HEK293 (cell line): ENCODE results near the gene ALKBH7.

Experiments
- CTCF ChIA-PET: fragments of 350-600 bp; formaldehyde crosslinking; extraction: SDS; loops from one replicate; lab custom pipeline; 2021; ENCODE audit warnings: antibody characterized with exemption; lab: Yijun Ruan, JAX
- POLR2A ChIA-PET: fragments of 300-600 bp; formaldehyde crosslinking; extraction: SDS; loops from one replicate; lab custom pipeline; 2020; ENCODE audit warnings: antibody characterized with exemption, inconsistent platforms; lab: Yijun Ruan, JAX
- H3K27ac ChIP-seq: fragments of 200-500 bp; sonication (Bioruptor generic); 2 replicates; pipeline ENCODE4 v1.5.1; 2014; ENCODE audit warnings: low read depth, low read length, control low read depth, inconsistent platforms; ENCODE audit errors: extremely low read depth
- H3K36me3 ChIP-seq, 2 experiments: fragments of 200-500 bp in 1 of 2; sonication (Bioruptor generic) in 1 of 2; 1 replicate in 1 of 2; 2 replicates in 1 of 2; pipeline ENCODE4 v1.5.1; 2014 to 2017; ENCODE audit warnings: inconsistent platforms in 2 of 2, low read length in 2 of 2; ENCODE audit not compliant: control insufficient read depth in 2 of 2, insufficient read depth in 1 of 2
- H3K4me1 ChIP-seq: fragments of 200-500 bp; sonication (Bioruptor generic); 2 replicates; pipeline ENCODE4 v1.5.1; 2014; ENCODE audit warnings: mild to moderate bottlenecking, low read length, inconsistent platforms; ENCODE audit not compliant: control insufficient read depth, insufficient read depth
- H3K4me3 ChIP-seq: 2 replicates; pipeline ENCODE4 v1.5.1; 2011; ENCODE audit warnings: low read depth, mild to moderate bottlenecking, control low read depth, low read length, moderate library complexity
- H3K9me3 ChIP-seq: fragments of 200-500 bp; sonication (Bioruptor generic); 2 replicates; pipeline ENCODE4 v1.5.1; 2014; ENCODE audit warnings: low read depth, low read length, inconsistent platforms; ENCODE audit not compliant: control insufficient read depth, insufficient read depth
- ELK4 ChIP-seq: IDR thresholded peaks from 2 replicates; pipeline ENCODE4 v1.6.1; 2011; ENCODE audit warnings: mild to moderate bottlenecking, low read depth, low read length, borderline replicate concordance
- GLI4 ChIP-seq: fragments of 450-650 bp; formaldehyde crosslinking; IDR thresholded peaks from 2 replicates; pipeline ENCODE4 v1.5.1; 2016; ENCODE audit warnings: missing biosample characterization, missing genetic modification characterization
- GLIS2 ChIP-seq: fragments of 450-650 bp; formaldehyde crosslinking; IDR thresholded peaks from 2 replicates; pipeline ENCODE4 v1.5.1; 2016; ENCODE audit warnings: missing biosample characterization, missing genetic modification characterization
- KLF10 ChIP-seq: fragments of 450-650 bp; IDR thresholded peaks from 2 replicates; pipeline ENCODE4 v1.5.1; 2018; ENCODE audit warnings: missing biosample characterization, mild to moderate bottlenecking, missing genetic modification characterization
- SP2 ChIP-seq: fragments of 450-650 bp; formaldehyde crosslinking; IDR thresholded peaks from 2 replicates; pipeline ENCODE4 v1.5.1; 2016; ENCODE audit warnings: missing biosample characterization, missing genetic modification characterization
- ZBTB7A ChIP-seq: fragments of 450-650 bp; formaldehyde crosslinking; IDR thresholded peaks from 2 replicates; pipeline ENCODE4 v1.5.1; 2016; ENCODE audit warnings: low read depth, missing biosample characterization, missing genetic modification characterization
- ZBTB8A ChIP-seq: fragments of 450-650 bp; formaldehyde crosslinking; IDR thresholded peaks from 2 replicates; pipeline ENCODE4 v1.5.1; 2016; ENCODE audit warnings: missing biosample characterization, missing genetic modification characterization
- ZFP3 ChIP-seq: fragments of 450-650 bp; formaldehyde crosslinking; IDR thresholded peaks from 2 replicates; pipeline ENCODE4 v1.5.1; 2016; ENCODE audit warnings: low read depth, missing biosample characterization, missing genetic modification characterization
- ZFP41 ChIP-seq: fragments of 450-650 bp; formaldehyde crosslinking; IDR thresholded peaks from 2 replicates; pipeline ENCODE4 v1.5.1; 2016; ENCODE audit warnings: missing biosample characterization, missing genetic modification characterization, borderline replicate concordance
- ZNF2 ChIP-seq: fragments of 450-650 bp; formaldehyde crosslinking; IDR thresholded peaks from 2 replicates; pipeline ENCODE4 v1.5.1; 2016; ENCODE audit warnings: missing biosample characterization, missing genetic modification characterization
- ZNF211 ChIP-seq: fragments of 450-650 bp; formaldehyde crosslinking; IDR thresholded peaks from 2 replicates; pipeline ENCODE4 v1.5.1; 2016; ENCODE audit warnings: low read depth, missing biosample characterization, missing genetic modification characterization
- ZNF26 ChIP-seq: fragments of 450-650 bp; formaldehyde crosslinking; IDR thresholded peaks from 2 replicates; pipeline ENCODE4 v1.5.1; 2016; ENCODE audit warnings: missing biosample characterization, missing genetic modification characterization
- ZNF311 ChIP-seq: fragments of 450-650 bp; formaldehyde crosslinking; IDR thresholded peaks from 2 replicates; pipeline ENCODE4 v1.5.1; 2017; ENCODE audit warnings: missing biosample characterization, missing genetic modification characterization, borderline replicate concordance
- ZNF48 ChIP-seq: fragments of 450-650 bp; formaldehyde crosslinking; IDR thresholded peaks from 2 replicates; pipeline ENCODE4 v1.5.1; 2016; ENCODE audit warnings: missing biosample characterization, missing genetic modification characterization
- ZNF510 ChIP-seq: fragments of 450-650 bp; formaldehyde crosslinking; IDR thresholded peaks from 2 replicates; pipeline ENCODE4 v1.5.1; 2018; ENCODE audit warnings: mild to moderate bottlenecking, missing genetic modification characterization, missing biosample characterization; ENCODE audit not compliant: insufficient replicate concordance
- ZNF610 ChIP-seq: fragments of 450-650 bp; formaldehyde crosslinking; IDR thresholded peaks from 2 replicates; pipeline ENCODE4 v1.5.1; 2016; ENCODE audit warnings: missing biosample characterization, missing genetic modification characterization, borderline replicate concordance
- ZNF639 ChIP-seq: fragments of 450-650 bp; formaldehyde crosslinking; IDR thresholded peaks from 2 replicates; pipeline ENCODE4 v1.5.1; 2016; ENCODE audit warnings: missing biosample characterization, missing genetic modification characterization
- ZSCAN23 ChIP-seq: fragments of 450-650 bp; formaldehyde crosslinking; IDR thresholded peaks from 2 replicates; pipeline ENCODE4 v1.5.1; 2016; ENCODE audit warnings: missing biosample characterization, missing genetic modification characterization
- ZSCAN5A ChIP-seq: fragments of 450-650 bp; formaldehyde crosslinking; IDR thresholded peaks from 2 replicates; pipeline ENCODE4 v1.5.1; 2016; ENCODE audit warnings: missing biosample characterization, missing genetic modification characterization
- TF ChIP-seq, protein P1 (sequence below): fragments of 450-650 bp; formaldehyde crosslinking; IDR thresholded peaks from 2 replicates; pipeline ENCODE4 v1.5.1; 2016; ENCODE audit warnings: missing biosample characterization, missing genetic modification characterization, borderline replicate concordance
- TF ChIP-seq, protein P2 (sequence below): fragments of 450-650 bp; formaldehyde crosslinking; conservative IDR thresholded peaks from 2 replicates; pipeline ENCODE4 v1.5.1; 2016; ENCODE audit warnings: low read depth, missing biosample characterization, missing genetic modification characterization
- TF ChIP-seq, protein P3 (sequence below): fragments of 450-650 bp; formaldehyde crosslinking; IDR thresholded peaks from 2 replicates; pipeline ENCODE4 v1.5.1; 2017; ENCODE audit warnings: missing biosample characterization, mild to moderate bottlenecking, missing genetic modification characterization, moderate library complexity

The ALKBH7 gene

DNA sequence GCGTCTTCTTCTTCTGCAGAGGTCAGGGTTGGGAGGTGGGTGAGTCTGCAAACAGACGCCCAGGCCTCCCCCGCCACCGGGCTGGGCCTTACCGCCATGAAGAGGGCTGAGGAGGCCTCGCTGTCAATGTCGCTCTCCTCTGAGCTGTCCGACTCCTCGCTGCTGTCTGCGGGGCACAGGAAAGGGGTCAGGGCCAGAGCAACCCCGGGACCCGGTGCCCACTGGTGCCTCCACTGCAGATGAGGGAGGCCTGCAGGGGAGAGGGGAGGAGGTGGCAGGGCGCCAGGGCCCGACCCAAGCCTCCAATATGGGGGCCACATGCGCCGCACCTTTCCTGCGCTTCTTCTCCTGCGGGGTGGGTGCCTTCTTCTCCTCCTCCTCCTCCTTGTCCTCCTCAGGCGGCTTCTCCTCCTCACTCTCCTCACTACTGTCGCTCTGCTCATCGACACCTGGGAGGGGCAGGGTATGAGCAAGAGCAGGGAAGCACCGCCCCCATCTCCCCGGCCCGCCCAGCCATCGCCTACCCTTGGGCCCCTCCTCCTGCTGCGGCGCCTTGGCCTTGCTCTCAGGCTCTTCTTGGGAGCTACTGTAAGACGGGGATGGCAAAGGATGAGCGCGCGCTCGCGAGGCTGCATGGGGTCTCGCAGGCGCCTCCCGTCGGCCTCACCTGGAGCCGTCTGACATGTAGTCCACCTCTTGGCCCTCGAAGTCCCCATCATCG lies 8.6 kb downstream of the ALKBH7 start (continued):
- TF ChIP-seq ELK4: no peak
- no peak for TF ChIP-seq ZBTB8A (tag by site-specific recombination)
- no peak for TF ChIP-seq ZFP41
- TF ChIP-seq SP2 (tag by site-specific recombination): no peak
- TF ChIP-seq, protein P1, sequence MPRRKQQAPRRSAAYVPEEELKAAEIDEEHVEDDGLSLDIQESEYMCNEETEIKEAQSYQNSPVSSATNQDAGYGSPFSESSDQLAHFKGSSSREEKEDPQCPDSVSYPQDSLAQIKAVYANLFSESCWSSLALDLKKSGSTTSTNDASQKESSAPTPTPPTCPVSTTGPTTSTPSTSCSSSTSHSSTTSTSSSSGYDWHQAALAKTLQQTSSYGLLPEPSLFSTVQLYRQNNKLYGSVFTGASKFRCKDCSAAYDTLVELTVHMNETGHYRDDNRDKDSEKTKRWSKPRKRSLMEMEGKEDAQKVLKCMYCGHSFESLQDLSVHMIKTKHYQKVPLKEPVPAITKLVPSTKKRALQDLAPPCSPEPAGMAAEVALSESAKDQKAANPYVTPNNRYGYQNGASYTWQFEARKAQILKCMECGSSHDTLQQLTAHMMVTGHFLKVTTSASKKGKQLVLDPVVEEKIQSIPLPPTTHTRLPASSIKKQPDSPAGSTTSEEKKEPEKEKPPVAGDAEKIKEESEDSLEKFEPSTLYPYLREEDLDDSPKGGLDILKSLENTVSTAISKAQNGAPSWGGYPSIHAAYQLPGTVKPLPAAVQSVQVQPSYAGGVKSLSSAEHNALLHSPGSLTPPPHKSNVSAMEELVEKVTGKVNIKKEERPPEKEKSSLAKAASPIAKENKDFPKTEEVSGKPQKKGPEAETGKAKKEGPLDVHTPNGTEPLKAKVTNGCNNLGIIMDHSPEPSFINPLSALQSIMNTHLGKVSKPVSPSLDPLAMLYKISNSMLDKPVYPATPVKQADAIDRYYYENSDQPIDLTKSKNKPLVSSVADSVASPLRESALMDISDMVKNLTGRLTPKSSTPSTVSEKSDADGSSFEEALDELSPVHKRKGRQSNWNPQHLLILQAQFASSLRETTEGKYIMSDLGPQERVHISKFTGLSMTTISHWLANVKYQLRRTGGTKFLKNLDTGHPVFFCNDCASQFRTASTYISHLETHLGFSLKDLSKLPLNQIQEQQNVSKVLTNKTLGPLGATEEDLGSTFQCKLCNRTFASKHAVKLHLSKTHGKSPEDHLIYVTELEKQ (tag by site-specific recombination): no peak
- TF ChIP-seq GLI4 (tag by site-specific recombination): no peak

- ChIA-PET CTCF (no interaction called here), POLR2A (interaction anchor here (0.6 kb wide), 1 partner anchor 60 kb away, joined by 5 read pairs; no protein-coding TSS in a partner anchor)
- H3K27ac ChIP-seq: no peak overlapping the region
- no peaks in the 10 kb centered on the region for H3K9me3 ChIP-seq
- peaks cover 52 to 86% of the 10 kb centered on the region in 2 experiments for H3K36me3 ChIP-seq
- no peaks in the 10 kb centered on the region for H3K4me1 ChIP-seq
- H3K4me3 ChIP-seq: no peak overlapping the region
- TF ChIP-seq, protein P2, sequence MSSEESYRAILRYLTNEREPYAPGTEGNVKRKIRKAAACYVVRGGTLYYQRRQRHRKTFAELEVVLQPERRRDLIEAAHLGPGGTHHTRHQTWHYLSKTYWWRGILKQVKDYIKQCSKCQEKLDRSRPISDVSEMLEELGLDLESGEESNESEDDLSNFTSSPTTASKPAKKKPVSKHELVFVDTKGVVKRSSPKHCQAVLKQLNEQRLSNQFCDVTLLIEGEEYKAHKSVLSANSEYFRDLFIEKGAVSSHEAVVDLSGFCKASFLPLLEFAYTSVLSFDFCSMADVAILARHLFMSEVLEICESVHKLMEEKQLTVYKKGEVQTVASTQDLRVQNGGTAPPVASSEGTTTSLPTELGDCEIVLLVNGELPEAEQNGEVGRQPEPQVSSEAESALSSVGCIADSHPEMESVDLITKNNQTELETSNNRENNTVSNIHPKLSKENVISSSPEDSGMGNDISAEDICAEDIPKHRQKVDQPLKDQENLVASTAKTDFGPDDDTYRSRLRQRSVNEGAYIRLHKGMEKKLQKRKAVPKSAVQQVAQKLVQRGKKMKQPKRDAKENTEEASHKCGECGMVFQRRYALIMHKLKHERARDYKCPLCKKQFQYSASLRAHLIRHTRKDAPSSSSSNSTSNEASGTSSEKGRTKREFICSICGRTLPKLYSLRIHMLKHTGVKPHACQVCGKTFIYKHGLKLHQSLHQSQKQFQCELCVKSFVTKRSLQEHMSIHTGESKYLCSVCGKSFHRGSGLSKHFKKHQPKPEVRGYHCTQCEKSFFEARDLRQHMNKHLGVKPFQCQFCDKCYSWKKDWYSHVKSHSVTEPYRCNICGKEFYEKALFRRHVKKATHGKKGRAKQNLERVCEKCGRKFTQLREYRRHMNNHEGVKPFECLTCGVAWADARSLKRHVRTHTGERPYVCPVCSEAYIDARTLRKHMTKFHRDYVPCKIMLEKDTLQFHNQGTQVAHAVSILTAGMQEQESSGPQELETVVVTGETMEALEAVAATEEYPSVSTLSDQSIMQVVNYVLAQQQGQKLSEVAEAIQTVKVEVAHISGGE: no peak
- no peak for TF ChIP-seq ZSCAN5A (tag by site-specific recombination)
- TF ChIP-seq ZNF639: no peak
- TF ChIP-seq, protein P3, sequence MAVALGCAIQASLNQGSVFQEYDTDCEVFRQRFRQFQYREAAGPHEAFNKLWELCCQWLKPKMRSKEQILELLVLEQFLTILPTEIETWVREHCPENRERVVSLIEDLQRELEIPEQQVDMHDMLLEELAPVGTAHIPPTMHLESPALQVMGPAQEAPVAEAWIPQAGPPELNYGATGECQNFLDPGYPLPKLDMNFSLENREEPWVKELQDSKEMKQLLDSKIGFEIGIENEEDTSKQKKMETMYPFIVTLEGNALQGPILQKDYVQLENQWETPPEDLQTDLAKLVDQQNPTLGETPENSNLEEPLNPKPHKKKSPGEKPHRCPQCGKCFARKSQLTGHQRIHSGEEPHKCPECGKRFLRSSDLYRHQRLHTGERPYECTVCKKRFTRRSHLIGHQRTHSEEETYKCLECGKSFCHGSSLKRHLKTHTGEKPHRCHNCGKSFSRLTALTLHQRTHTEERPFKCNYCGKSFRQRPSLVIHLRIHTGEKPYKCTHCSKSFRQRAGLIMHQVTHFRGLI (tag by site-specific recombination): no peak
- TF ChIP-seq ZSCAN23 (tag by site-specific recombination): no peak
- TF ChIP-seq ZNF26: no peak
- no peak for TF ChIP-seq KLF10
- TF ChIP-seq GLIS2 (tag by site-specific recombination): no peak
- TF ChIP-seq ZNF48 (tag by site-specific recombination): no peak
- TF ChIP-seq ZBTB7A (tag by site-specific recombination): no peak
- no peak for TF ChIP-seq ZFP3 (tag by site-specific recombination)
- TF ChIP-seq ZNF610 (tag by site-specific recombination): no peak
- TF ChIP-seq ZNF2 (tag by site-specific recombination): no peak
- no peak for TF ChIP-seq ZNF311 (tag by site-specific recombination)
- TF ChIP-seq ZNF211 (tag by site-specific recombination): no peak
- no peak for TF ChIP-seq ZNF510 (tag by site-specific recombination)
Observed at GRCh38 chr19:6383188-6383587, 10.6 kb downstream of the ALKBH7 start.
